MCF 10A (cell line): Measurements from ENCODE around the gene CHRNA5. TPM values are rescaled to one million over a fixed set of nuclear protein-coding genes. Genes with fewer than 3 reads are reported as not detected.

Source experiments
- BruUV-seq: library from RNA; stranded (reverse); fragments of 400-500 nt; replicated peaks from 2 replicates; lab custom pipeline; 2021; lab: Mats Ljungman, UMichigan
- CTCF ChIA-PET: fragments of 300-600 bp; sonication (Branson Sonifier 250); formaldehyde crosslinking; extraction: SDS; loops from one replicate; lab custom pipeline; 2021; ENCODE audit warnings: antibody characterized with exemption, inconsistent platforms; lab: Yijun Ruan, JAX
- POLR2A ChIA-PET: fragments of 300-600, 350-650 bp; sonication (Branson Sonifier 250); formaldehyde crosslinking; extraction: SDS; loops from one replicate; lab custom pipeline; 2020; ENCODE audit warnings: antibody characterized with exemption, inconsistent platforms; lab: Yijun Ruan, JAX
- DNase-seq: peaks from one replicate; pipeline ENCODE4 v3.0.0-alpha.2; 2018; ENCODE audit not compliant: unreplicated experiment
- H3K27ac Mint-ChIP-seq: one replicate; pipeline ENCODE4 v1.8.0; 2022; ENCODE audit warnings: mild to moderate bottlenecking, low read depth, mixed read lengths; ENCODE audit not compliant: unreplicated experiment
- H3K27me3 Mint-ChIP-seq: one replicate; pipeline ENCODE4 v1.8.0; 2022; ENCODE audit warnings: mixed read lengths; ENCODE audit not compliant: insufficient read depth, unreplicated experiment
- H3K36me3 Mint-ChIP-seq: one replicate; pipeline ENCODE4 v1.8.0; 2022; ENCODE audit warnings: mild to moderate bottlenecking, moderate library complexity, mixed read lengths; ENCODE audit not compliant: insufficient read depth, unreplicated experiment
- H3K4me1 Mint-ChIP-seq: one replicate; pipeline ENCODE4 v1.8.0; 2022; ENCODE audit warnings: mixed read lengths; ENCODE audit not compliant: insufficient read depth, unreplicated experiment
- H3K4me3 Mint-ChIP-seq: one replicate; pipeline ENCODE4 v1.8.0; 2022; ENCODE audit warnings: mild to moderate bottlenecking, moderate library complexity, mixed read lengths; ENCODE audit not compliant: unreplicated experiment
- H3K9me3 Mint-ChIP-seq: one replicate; pipeline ENCODE4 v1.8.0; 2022; ENCODE audit warnings: mixed read lengths; ENCODE audit not compliant: unreplicated experiment
- intact Hi-C: fragments of 100-400 bp; cut with micrococcal nuclease; formaldehyde crosslinking; loops from 2 replicates; pipeline ENCODE4 v1.14.1; 2022
- total RNA-seq: library from RNA; stranded (reverse); gene quantifications from 2 replicates; pipeline ENCODE4 v1.2.3, GENCODE V29; 2022
- TF ChIP-seq, protein P1 (sequence below): fragments of 200-600 bp; IDR thresholded peaks from one replicate; pipeline ENCODE4 v1.8.0; 2022; ENCODE audit warnings: antibody characterized with exemption, mild to moderate bottlenecking; ENCODE audit not compliant: unreplicated experiment

The CHRNA5 gene
- total RNA-seq, 1 experiment from 2014 or later: 2.3 TPM

- POLR2A ChIA-PET: interaction anchor here (0.7 kb wide), 1 partner anchor 468 kb away, joined by 3 read pairs; no protein-coding TSS in a partner anchor
Measured at GRCh38 chr15:78642331-78642730, 77.0 kb downstream of the CHRNA5 start.

More at GRCh38 chr15:78642331-78642730, 77.0 kb downstream of the CHRNA5 start:
- H3K27me3 Mint-ChIP-seq: no peaks in the 10 kb centered on the region
- DNase-seq: no peak
- no peaks in the 10 kb centered on the region for H3K36me3 Mint-ChIP-seq
- H3K9me3 Mint-ChIP-seq: no peaks in the 10 kb centered on the region
- intact Hi-C loops: no loop called here
- BruUV-seq: no TSS peak
- H3K4me3 Mint-ChIP-seq: no peak overlapping the region
- H3K27ac Mint-ChIP-seq: no peak overlapping the region
- H3K4me1 Mint-ChIP-seq: no peaks in the 10 kb centered on the region
- TF ChIP-seq, protein P1, sequence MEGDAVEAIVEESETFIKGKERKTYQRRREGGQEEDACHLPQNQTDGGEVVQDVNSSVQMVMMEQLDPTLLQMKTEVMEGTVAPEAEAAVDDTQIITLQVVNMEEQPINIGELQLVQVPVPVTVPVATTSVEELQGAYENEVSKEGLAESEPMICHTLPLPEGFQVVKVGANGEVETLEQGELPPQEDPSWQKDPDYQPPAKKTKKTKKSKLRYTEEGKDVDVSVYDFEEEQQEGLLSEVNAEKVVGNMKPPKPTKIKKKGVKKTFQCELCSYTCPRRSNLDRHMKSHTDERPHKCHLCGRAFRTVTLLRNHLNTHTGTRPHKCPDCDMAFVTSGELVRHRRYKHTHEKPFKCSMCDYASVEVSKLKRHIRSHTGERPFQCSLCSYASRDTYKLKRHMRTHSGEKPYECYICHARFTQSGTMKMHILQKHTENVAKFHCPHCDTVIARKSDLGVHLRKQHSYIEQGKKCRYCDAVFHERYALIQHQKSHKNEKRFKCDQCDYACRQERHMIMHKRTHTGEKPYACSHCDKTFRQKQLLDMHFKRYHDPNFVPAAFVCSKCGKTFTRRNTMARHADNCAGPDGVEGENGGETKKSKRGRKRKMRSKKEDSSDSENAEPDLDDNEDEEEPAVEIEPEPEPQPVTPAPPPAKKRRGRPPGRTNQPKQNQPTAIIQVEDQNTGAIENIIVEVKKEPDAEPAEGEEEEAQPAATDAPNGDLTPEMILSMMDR: no peak
- CTCF ChIA-PET: interaction anchor here (0.5 kb wide), 1 partner anchor 76 kb away, joined by 3 read pairs; no protein-coding TSS in a partner anchor

Other genes starting within 250 kb of the CHRNA5 start
- gene CRABP1, start 225.2 kb upstream of the CHRNA5 start, total RNA-seq: not detected in 2 replicates
- gene IREB2, start 127.3 kb upstream of the CHRNA5 start, total RNA-seq: 43.4 and 50.1 TPM in 2 replicates
- 1.2 and 1.3 TPM in 2 replicates for gene HYKK, start 57.9 kb upstream of the CHRNA5 start, total RNA-seq
- gene PSMA4, start 25.1 kb upstream of the CHRNA5 start, total RNA-seq: 221 and 261 TPM in 2 replicates
- not detected in 2 replicates for gene CHRNA3, start 55.5 kb downstream of the CHRNA5 start, total RNA-seq
- not detected in 2 replicates for gene CHRNB4, start 75.7 kb downstream of the CHRNA5 start, total RNA-seq
- gene ADAMTS7, start 245.9 kb downstream of the CHRNA5 start, total RNA-seq: 10.7 and 10.8 TPM in 2 replicates